Sigmoid colon (tissue), 7 donors: ENCODE measurements around the gene PPM1L. TPM values are rescaled to one million over a fixed set of nuclear protein-coding genes. Genes with fewer than 3 reads are reported as not detected.

ENCODE experiments used
- DNase-seq: peaks from one replicate; pipeline ENCODE4 v3.0.0-alpha.2; 2019
- H3K27ac ChIP-seq, 4 donors: fragments of 200-600 bp; sonication (generic); one replicate each; pipeline ENCODE4 v1.5.1; 2016 to 2019; ENCODE audit warnings: mild to moderate bottlenecking in 1 of 4
- H3K27me3 ChIP-seq, 3 donors: fragments of 200-600 bp; sonication (generic); one replicate each; pipeline ENCODE4 v1.5.1; 2019; ENCODE audit warnings: mild to moderate bottlenecking in 1 of 3
- H3K36me3 ChIP-seq, 4 donors: fragments of 200-600 bp; sonication (generic); one replicate each; pipeline ENCODE4 v1.5.1; 2016 to 2019
- H3K4me1 ChIP-seq, 4 donors: fragments of 200-600 bp; sonication (generic); one replicate each; pipeline ENCODE4 v1.5.1; 2017 to 2019
- H3K4me3 ChIP-seq, 4 donors: fragments of 200-600 bp; sonication (generic); one replicate each; pipeline ENCODE4 v1.5.1; 2017 to 2019; ENCODE audit warnings: mild to moderate bottlenecking in 2 of 4, moderate library complexity in 1 of 4
- H3K9me3 ChIP-seq, 4 donors: fragments of 200-600 bp in 3 of 4; sonication (generic) in 3 of 4; one replicate each; pipeline versions ENCODE4 v1.5.1 to v1.6.1; 2013 to 2019
- EP300 ChIP-seq, 4 donors: sonication (generic); formaldehyde crosslinking; IDR thresholded peaks; one replicate each; pipeline ENCODE4 v1.6.1; 2017; ENCODE audit warnings: antibody characterized with exemption in 4 of 4
- POLR2A ChIP-seq, 2 donors: fragments of 450-650 bp; IDR thresholded peaks; one replicate each; pipeline ENCODE4 v1.6.1; 2016; ENCODE audit warnings: antibody characterized with exemption in 2 of 2, mild to moderate bottlenecking in 2 of 2, moderate library complexity in 2 of 2
- POLR2AphosphoS5 ChIP-seq, 4 donors: sonication (generic); formaldehyde crosslinking; IDR thresholded peaks; one replicate each; pipeline ENCODE4 v1.6.1; 2017; ENCODE audit warnings: antibody characterized with exemption in 4 of 4
- WGBS, 2 donors: extraction: QIAGEN DNeasy Blood & Tissue Kit; methylation state at CpG; one replicate each; pipeline ENCODE4 v1.1.7; 2013; 5-methylcytosine and 5-hydroxymethylcytosine counted together
- intact Hi-C: fragments of 100-400 bp; cut with DNase I; formaldehyde crosslinking; loops from one replicate; pipeline ENCODE4 v1.15.1; 2023
- polyA plus RNA-seq, 3 donors: library from polyadenylated mRNA; stranded (reverse); fragments of 200-250 nt; gene quantifications; one replicate each; pipeline ENCODE4 v1.2.3, GENCODE V29; 2013
- total RNA-seq, 4 donors: library from RNA; depleted of rRNA; stranded (reverse); fragments of >200 nt; gene quantifications; one replicate each; pipeline ENCODE4 v1.1.0, GENCODE V29; 2016
- TF ChIP-seq, protein P1 (sequence below), 4 experiments: fragments of 450-650 bp in 3 of 4; fragments of 200-600 bp in 1 of 4; IDR thresholded peaks; one replicate each; pipeline ENCODE4 v1.5.1; 2016 to 2019; ENCODE audit warnings: antibody characterized with exemption in 4 of 4, mild to moderate bottlenecking in 3 of 4, moderate library complexity in 2 of 4
- donor health status: healthy with polysubstance abuse.
- donor health status: Bipolar disorder and iron deficiency.
- donor health status: healthy.

PPM1L gene
- total and polyA plus RNA-seq, 7 donors: 1.2 to 50.2 (median 33.2) TPM

DNA sequence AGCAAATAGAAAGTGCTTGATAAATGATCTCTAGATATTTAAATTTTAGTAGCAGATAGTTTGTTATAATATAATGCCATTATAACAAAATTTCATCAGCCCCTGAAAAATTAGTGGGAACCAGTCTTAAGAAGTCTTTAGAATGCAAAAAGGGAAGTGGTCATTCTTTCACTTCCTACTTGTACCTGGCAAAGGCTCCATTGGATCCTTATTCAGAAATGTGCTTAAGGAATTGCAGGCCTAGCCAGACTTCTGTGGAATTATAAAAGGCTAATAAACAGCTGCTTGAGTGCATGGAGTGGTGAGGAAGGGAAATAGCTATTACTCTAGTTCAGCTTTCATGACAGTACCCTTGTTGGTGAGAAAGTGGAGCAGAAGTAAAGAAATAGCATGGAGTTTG is 24.2 kb downstream of the PPM1L start:
- no peak overlapping the region for H3K4me3 ChIP-seq
- no peak for DNase-seq
- intact Hi-C loops: no loop called here
- H3K9me3 ChIP-seq: no peaks in the 10 kb centered on the region
- no peaks in the 10 kb centered on the region for H3K36me3 ChIP-seq
- TF ChIP-seq, protein P1, sequence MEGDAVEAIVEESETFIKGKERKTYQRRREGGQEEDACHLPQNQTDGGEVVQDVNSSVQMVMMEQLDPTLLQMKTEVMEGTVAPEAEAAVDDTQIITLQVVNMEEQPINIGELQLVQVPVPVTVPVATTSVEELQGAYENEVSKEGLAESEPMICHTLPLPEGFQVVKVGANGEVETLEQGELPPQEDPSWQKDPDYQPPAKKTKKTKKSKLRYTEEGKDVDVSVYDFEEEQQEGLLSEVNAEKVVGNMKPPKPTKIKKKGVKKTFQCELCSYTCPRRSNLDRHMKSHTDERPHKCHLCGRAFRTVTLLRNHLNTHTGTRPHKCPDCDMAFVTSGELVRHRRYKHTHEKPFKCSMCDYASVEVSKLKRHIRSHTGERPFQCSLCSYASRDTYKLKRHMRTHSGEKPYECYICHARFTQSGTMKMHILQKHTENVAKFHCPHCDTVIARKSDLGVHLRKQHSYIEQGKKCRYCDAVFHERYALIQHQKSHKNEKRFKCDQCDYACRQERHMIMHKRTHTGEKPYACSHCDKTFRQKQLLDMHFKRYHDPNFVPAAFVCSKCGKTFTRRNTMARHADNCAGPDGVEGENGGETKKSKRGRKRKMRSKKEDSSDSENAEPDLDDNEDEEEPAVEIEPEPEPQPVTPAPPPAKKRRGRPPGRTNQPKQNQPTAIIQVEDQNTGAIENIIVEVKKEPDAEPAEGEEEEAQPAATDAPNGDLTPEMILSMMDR (IDR thresholded peaks at IDR 0.05): no peak
- TF ChIP-seq POLR2AphosphoS5 (IDR thresholded peaks at IDR 0.05) (no peak), POLR2A (IDR thresholded peaks at IDR 0.05) (no peak), EP300 (IDR thresholded peaks at IDR 0.05) (no peak)
- peaks cover 0 to 81% (median 44%) of the 10 kb centered on the region in 4 donors for H3K4me1 ChIP-seq
- H3K27ac ChIP-seq: peak overlapping the region in 3 of 4 donors; percentile 33 to 77 (median 65)
- H3K27me3 ChIP-seq: no peaks in the 10 kb centered on the region

DNA sequence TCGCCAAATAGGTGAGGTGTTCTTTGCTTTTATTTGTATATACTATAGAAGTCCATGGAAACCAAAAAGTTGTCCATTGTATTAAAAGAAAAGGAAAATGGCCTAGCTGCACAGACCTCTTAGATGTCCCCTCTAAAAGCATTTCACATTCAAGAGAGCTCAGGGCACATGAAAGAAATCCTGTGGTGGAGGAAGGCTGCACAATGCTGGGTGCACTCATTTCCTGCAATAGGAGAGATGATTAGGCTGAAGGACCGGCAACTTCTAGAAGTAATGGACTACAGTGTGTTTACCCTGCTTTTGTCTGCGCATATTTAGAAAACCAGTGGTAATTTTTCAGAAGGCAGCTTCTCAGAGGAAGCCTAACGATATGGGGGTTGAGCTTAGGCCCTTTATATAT is 25.4 kb downstream of the PPM1L start:
- WGBS, 2 donors: 77 to 90% methylated on average over 4 of the region's 4 CpGs
- DNase-seq: no peak
- TF ChIP-seq EP300 (IDR thresholded peaks at IDR 0.05) (no peak), POLR2AphosphoS5 (IDR thresholded peaks at IDR 0.05) (no peak), POLR2A (IDR thresholded peaks at IDR 0.05) (no peak)
- TF ChIP-seq, protein P1 (IDR thresholded peaks at IDR 0.05): no peak
- H3K4me3 ChIP-seq: no peak overlapping the region
- no peaks in the 10 kb centered on the region for H3K36me3 ChIP-seq
- peak overlapping the region in 3 of 4 donors; percentile 48 to 77 (median 65) for H3K27ac ChIP-seq
- intact Hi-C loops: no loop called here
- H3K9me3 ChIP-seq: no peaks in the 10 kb centered on the region
- no peaks in the 10 kb centered on the region for H3K27me3 ChIP-seq
- H3K4me1 ChIP-seq: peaks cover 0 to 79% (median 46%) of the 10 kb centered on the region in 4 donors

DNA sequence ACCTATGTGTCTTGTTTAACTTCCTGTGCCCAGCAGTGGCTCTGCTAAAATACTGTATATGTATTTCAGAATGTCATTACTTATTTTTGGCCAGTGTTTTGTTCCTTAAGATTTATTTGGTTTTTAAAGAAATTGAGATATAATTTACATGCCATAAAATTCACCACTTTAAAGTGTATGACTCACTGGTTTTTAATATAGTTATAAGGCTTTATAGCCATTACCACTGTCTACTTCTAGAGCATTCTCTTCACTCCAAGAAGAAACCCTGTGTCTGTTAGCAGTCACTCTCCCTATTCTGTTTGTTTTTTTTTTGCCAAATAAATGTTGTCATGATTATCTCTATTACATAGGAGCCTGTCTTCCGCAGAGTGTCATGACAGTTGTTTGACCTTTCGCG is 25.8 kb downstream of the PPM1L start:
- Histone ChIP-seq H3K36me3 (no peaks in the 10 kb centered on the region), H3K4me1 (peaks cover 0 to 79% (median 46%) of the 10 kb centered on the region in 4 donors), H3K4me3 (no peak overlapping the region), H3K27ac (peak overlapping the region in 3 of 4 donors; percentile 48 to 77 (median 65)), H3K9me3 (no peaks in the 10 kb centered on the region), H3K27me3 (no peaks in the 10 kb centered on the region)
- TF ChIP-seq EP300 (IDR thresholded peaks at IDR 0.05): no peak
- TF ChIP-seq POLR2A (IDR thresholded peaks at IDR 0.05): no peak
- TF ChIP-seq, protein P1 (IDR thresholded peaks at IDR 0.05): no peak
- no peak for TF ChIP-seq POLR2AphosphoS5 (IDR thresholded peaks at IDR 0.05)
- intact Hi-C loops: no loop called here
- 93 to 96% methylated on average over 3 of the region's 3 CpGs for WGBS, 2 donors
- DNase-seq: no peak

DNA sequence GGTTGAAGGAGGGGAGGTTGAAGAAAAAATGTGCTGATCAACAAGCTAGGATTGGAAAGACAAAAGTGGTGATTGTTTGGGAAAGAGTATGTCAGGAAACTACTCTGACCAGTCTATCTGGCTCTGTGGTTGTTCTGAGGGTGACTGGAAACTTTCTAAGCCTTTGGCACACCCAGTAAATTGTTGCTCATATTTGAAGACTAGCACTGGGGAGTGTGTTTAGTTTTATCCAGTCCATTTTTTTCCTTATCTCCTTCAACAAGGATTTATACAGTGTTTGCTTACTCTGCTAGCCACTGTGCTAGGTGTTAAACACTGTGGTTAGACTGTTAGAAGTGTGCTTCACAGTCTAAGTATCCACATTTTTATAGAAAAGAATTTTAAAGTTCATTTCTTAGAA is 28.8 kb downstream of the PPM1L start:
- TF ChIP-seq POLR2A (IDR thresholded peaks at IDR 0.05): no peak
- TF ChIP-seq POLR2AphosphoS5 (IDR thresholded peaks at IDR 0.05): no peak
- TF ChIP-seq, protein P1 (IDR thresholded peaks at IDR 0.05): no peak
- no peak for TF ChIP-seq EP300 (IDR thresholded peaks at IDR 0.05)
- Histone ChIP-seq H3K4me3 (no peak overlapping the region), H3K9me3 (peaks cover 0 to 3% (median 0%) of the 10 kb centered on the region in 4 donors), H3K4me1 (peaks cover 0 to 55% (median 35%) of the 10 kb centered on the region in 4 donors), H3K36me3 (no peaks in the 10 kb centered on the region), H3K27ac (peak overlapping the region in 3 of 4 donors; percentile 52 to 62 (median 59)), H3K27me3 (no peaks in the 10 kb centered on the region)
- DNase-seq: no peak
- intact Hi-C loops: no loop called here

DNA sequence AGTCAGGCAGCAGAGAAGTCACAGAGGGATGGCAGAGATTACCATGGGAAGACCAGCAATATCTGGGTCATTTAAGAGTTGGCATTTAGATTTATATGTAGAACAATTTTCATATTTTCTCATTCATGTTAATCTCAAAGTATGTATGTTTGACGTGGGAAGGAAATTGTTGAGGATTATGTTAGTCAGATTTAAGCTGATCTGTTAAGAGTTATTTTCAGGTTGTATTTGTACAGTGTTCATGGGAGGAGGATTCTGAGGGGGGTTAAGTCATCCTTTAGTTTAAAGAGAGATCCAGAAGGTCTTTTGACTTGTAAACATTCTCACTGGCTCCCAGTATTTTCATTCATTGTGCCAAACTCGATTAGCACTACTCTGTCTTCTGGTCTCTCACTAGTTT is 34.7 kb downstream of the PPM1L start:
- Histone ChIP-seq H3K4me1 (peaks cover 0 to 13% (median 5%) of the 10 kb centered on the region in 4 donors), H3K9me3 (peaks cover 0 to 3% (median 0%) of the 10 kb centered on the region in 4 donors), H3K27me3 (no peaks in the 10 kb centered on the region), H3K27ac (no peak overlapping the region), H3K36me3 (no peaks in the 10 kb centered on the region), H3K4me3 (no peak overlapping the region)
- WGBS, 2 donors: 54 to 60% methylated on average over 2 of the region's 2 CpGs
- DNase-seq: no peak
- TF ChIP-seq, protein P1 (IDR thresholded peaks at IDR 0.05): no peak
- TF ChIP-seq EP300 (IDR thresholded peaks at IDR 0.05) (no peak), POLR2AphosphoS5 (IDR thresholded peaks at IDR 0.05) (no peak), POLR2A (IDR thresholded peaks at IDR 0.05) (no peak)
- intact Hi-C loops: no loop called here
